ENCODE results near the gene MRPL20. TPM values are rescaled to one million over a fixed set of nuclear protein-coding genes. Genes with fewer than 3 reads are reported as not detected.
A peak's percentile ranks its signal among the peaks of the same experiment; 100 is the strongest.

Gene MRPL20
- polyA plus RNA-seq, 1 of the 3 experiments (the other 2 are of a cell fraction): 210 TPM

GRCh38 chr1:1377540-1378205 lies 29.4 kb downstream of the MRPL20 start (continued):
- TF ChIP-seq, protein P1, sequence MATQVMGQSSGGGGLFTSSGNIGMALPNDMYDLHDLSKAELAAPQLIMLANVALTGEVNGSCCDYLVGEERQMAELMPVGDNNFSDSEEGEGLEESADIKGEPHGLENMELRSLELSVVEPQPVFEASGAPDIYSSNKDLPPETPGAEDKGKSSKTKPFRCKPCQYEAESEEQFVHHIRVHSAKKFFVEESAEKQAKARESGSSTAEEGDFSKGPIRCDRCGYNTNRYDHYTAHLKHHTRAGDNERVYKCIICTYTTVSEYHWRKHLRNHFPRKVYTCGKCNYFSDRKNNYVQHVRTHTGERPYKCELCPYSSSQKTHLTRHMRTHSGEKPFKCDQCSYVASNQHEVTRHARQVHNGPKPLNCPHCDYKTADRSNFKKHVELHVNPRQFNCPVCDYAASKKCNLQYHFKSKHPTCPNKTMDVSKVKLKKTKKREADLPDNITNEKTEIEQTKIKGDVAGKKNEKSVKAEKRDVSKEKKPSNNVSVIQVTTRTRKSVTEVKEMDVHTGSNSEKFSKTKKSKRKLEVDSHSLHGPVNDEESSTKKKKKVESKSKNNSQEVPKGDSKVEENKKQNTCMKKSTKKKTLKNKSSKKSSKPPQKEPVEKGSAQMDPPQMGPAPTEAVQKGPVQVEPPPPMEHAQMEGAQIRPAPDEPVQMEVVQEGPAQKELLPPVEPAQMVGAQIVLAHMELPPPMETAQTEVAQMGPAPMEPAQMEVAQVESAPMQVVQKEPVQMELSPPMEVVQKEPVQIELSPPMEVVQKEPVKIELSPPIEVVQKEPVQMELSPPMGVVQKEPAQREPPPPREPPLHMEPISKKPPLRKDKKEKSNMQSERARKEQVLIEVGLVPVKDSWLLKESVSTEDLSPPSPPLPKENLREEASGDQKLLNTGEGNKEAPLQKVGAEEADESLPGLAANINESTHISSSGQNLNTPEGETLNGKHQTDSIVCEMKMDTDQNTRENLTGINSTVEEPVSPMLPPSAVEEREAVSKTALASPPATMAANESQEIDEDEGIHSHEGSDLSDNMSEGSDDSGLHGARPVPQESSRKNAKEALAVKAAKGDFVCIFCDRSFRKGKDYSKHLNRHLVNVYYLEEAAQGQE (IDR thresholded peaks at IDR 0.05; ENCODE audit: low read depth, low read length): no peak
- TF ChIP-seq SMC3 (IDR thresholded peaks at IDR 0.05; ENCODE audit: low read depth, low read length): no peak

- H4K20me1 ChIP-seq (ENCODE audit: insufficient read depth): no peaks in the 10 kb centered on the region
- H3K27me3 ChIP-seq (ENCODE audit: insufficient read depth): no peaks in the 10 kb centered on the region
- POLR2A ChIA-PET: no interaction called here
- no peaks in the 10 kb centered on the region for H3K9me2 ChIP-seq
- CTCF ChIA-PET: interaction anchor here (0.6 to 1.5 kb wide), 5 partner anchors 8 to 129 kb away, joined by 3 to 6 read pairs (median 3); no protein-coding TSS in a partner anchor
- peaks cover 13% of the 10 kb centered on the region for H3F3A ChIP-seq (replicated peaks; ENCODE audit: insufficient read depth)
- DNase-seq: no peak
- no peak overlapping the region for H3K4me3 ChIP-seq (ENCODE audit: low read depth in 2 of 2, low read length in 1 of 2)
- WGBS (ENCODE audit: low lambda C conversion rate): 81% methylated on average over 9 of the region's 10 CpGs
- no peak for TF ChIP-seq IRF3 (IDR thresholded peaks at IDR 0.05; ENCODE audit: low read depth, low read length)
- H3K36me3 ChIP-seq (replicated peaks in 1 of 2; ENCODE audit: control insufficient read depth in 1 of 2, insufficient read depth in 2 of 2, low read length in 1 of 2): peaks cover 0 to 8% of the 10 kb centered on the region in 2 experiments
- no peak overlapping the region for H3K9ac ChIP-seq
- H3K4me2 ChIP-seq: no peak overlapping the region
- H3K27ac ChIP-seq (ENCODE audit: low read depth in 2 of 2, low read length in 1 of 2): no peak overlapping the region
- H3K9me3 ChIP-seq: no peaks in the 10 kb centered on the region
- peaks cover 36% of the 10 kb centered on the region for H3K79me2 ChIP-seq (ENCODE audit: insufficient read depth)
- H2AFZ ChIP-seq (ENCODE audit: low read depth): no peak overlapping the region
- H3K4me1 ChIP-seq (ENCODE audit: control insufficient read depth in 1 of 2, insufficient read depth in 2 of 2, low read depth in 1 of 2, low read length in 1 of 2): peaks cover 0 to 27% of the 10 kb centered on the region in 2 experiments; a peak in 1 of 4 replicates
Observed at GRCh38 chr1:1376551-1377226, 30.4 kb downstream of the MRPL20 start.

GRCh38 chr1:1374929-1375662 lies 32.0 kb downstream of the MRPL20 start, which contains the start of gene AURKAIP1:
TSS of gene AURKAIP1 (minus strand) at chr1:1375207. CDS start at chr1:1374756, 451 bp downstream.
- ChIA-PET CTCF (interaction anchor here (0.6 to 5.9 kb wide), 16 partner anchors 10 to 343 kb away, joined by 3 to 34 read pairs (median 4); partner anchors contain the start of genes DVL1 and MRPL20), POLR2A (interaction anchor here (0.7 to 1.8 kb wide), 9 partner anchors 14 to 160 kb away, joined by 3 to 18 read pairs (median 6); partner anchors contain the start of genes CCNL2 and MRPL20)
- TF ChIP-seq RFX5 (IDR thresholded peaks at IDR 0.05; ENCODE audit: low read length): no peak
- TF ChIP-seq, protein P2, sequence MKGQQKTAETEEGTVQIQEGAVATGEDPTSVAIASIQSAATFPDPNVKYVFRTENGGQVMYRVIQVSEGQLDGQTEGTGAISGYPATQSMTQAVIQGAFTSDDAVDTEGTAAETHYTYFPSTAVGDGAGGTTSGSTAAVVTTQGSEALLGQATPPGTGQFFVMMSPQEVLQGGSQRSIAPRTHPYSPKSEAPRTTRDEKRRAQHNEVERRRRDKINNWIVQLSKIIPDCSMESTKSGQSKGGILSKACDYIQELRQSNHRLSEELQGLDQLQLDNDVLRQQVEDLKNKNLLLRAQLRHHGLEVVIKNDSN (IDR thresholded peaks at IDR 0.05; ENCODE audit: borderline replicate concordance, low read depth): peak; percentile 64
- peak; percentile 90 for TF ChIP-seq SIN3A (IDR thresholded peaks at IDR 0.05; ENCODE audit: borderline replicate concordance, low read depth, low read length)
- no peak for TF ChIP-seq RAD21 (IDR thresholded peaks at IDR 0.05; ENCODE audit: low read length)
- no peak for TF ChIP-seq NRF1 (IDR thresholded peaks at IDR 0.05; ENCODE audit: low read depth, low read length)
- TF ChIP-seq EP300 (IDR thresholded peaks at IDR 0.05; ENCODE audit: borderline replicate concordance in 1 of 2, low read depth in 1 of 2, low read length in 1 of 2): peak in 1 of 2 experiments; percentile 37; a peak in 1 of 4 replicates
- peak; percentile 4; the same call in 1 of the 2 replicates for TF ChIP-seq FOSL2 (IDR thresholded peaks at IDR 0.05; ENCODE audit: borderline replicate concordance, low read depth)
- no peak for TF ChIP-seq TEAD4 (IDR thresholded peaks at IDR 0.05; ENCODE audit: borderline replicate concordance, insufficient read depth)
- TF ChIP-seq POLR2AphosphoS5 (IDR thresholded peaks at IDR 0.05; ENCODE audit: low read depth, low read length): no peak; the same call in 1 of the 2 replicates
- 0 out of 2 replicates have a peak, but pooled peaks have one; percentile 45 for TF ChIP-seq FOXM1 (IDR thresholded peaks at IDR 0.05; ENCODE audit: low read depth)
- TF ChIP-seq USF2 (IDR thresholded peaks at IDR 0.05; ENCODE audit: borderline replicate concordance, low read depth, low read length): no peak

More at GRCh38 chr1:1374929-1375662, 32.0 kb downstream of the MRPL20 start, which contains the start of gene AURKAIP1:
- Histone ChIP-seq H3F3A (replicated peaks; ENCODE audit: insufficient read depth) (peaks cover 13% of the 10 kb centered on the region), H3K27ac (ENCODE audit: low read depth in 2 of 2, low read length in 1 of 2) (peak within 1 kb of the TSS; percentile 90 to 93), H3K4me1 (ENCODE audit: control insufficient read depth in 1 of 2, insufficient read depth in 2 of 2, low read depth in 1 of 2, low read length in 1 of 2) (peaks cover 0 to 29% of the 10 kb centered on the region in 2 experiments; a peak in 1 of 4 replicates), H4K20me1 (ENCODE audit: insufficient read depth) (no peaks in the 10 kb centered on the region), H3K79me2 (ENCODE audit: insufficient read depth) (peaks cover 36% of the 10 kb centered on the region), H3K27me3 (ENCODE audit: insufficient read depth) (no peaks in the 10 kb centered on the region), H3K9me2 (no peaks in the 10 kb centered on the region), H3K9me3 (no peaks in the 10 kb centered on the region), H3K36me3 (replicated peaks in 1 of 2; ENCODE audit: control insufficient read depth in 1 of 2, insufficient read depth in 2 of 2, low read length in 1 of 2) (peaks cover 0 to 8% of the 10 kb centered on the region in 2 experiments), H2AFZ (ENCODE audit: low read depth) (peak within 1 kb of the TSS; percentile 86; the same call in 1 of the 2 replicates), H3K4me2 (peak within 1 kb of the TSS; percentile 86), H3K9ac (peak within 1 kb of the TSS; percentile 89), H3K4me3 (ENCODE audit: low read depth in 2 of 2, low read length in 1 of 2) (peak within 1 kb of the TSS; percentile 81 to 96)
- WGBS (ENCODE audit: low lambda C conversion rate): 2% methylated on average over 21 of the region's 85 CpGs
- DNase-seq: peak; percentile 98

Data from SK-N-SH (cell line).